ENCODE data around the gene PAOX. TPM values are rescaled to one million over a fixed set of nuclear protein-coding genes. Genes with fewer than 3 reads are reported as not detected.

Gene PAOX
- total RNA-seq, 1 experiment from 2014 or later, result 6.7 TPM

GRCh38 chr10:133388236-133388972 is 9.3 kb downstream of the PAOX start:
- CTCF ChIA-PET, result no interaction called here
- no peak overlapping the region for H3K27ac Mint-ChIP-seq (ENCODE audit: unreplicated experiment)
- H3K36me3 Mint-ChIP-seq (ENCODE audit: insufficient read depth, unreplicated experiment), result peaks cover 12% of the 10 kb centered on the region
- no peaks in the 10 kb centered on the region; the same call in 1 of the 2 replicates for H3K36me3 ChIP-seq (ENCODE audit: control insufficient read depth, insufficient read depth, low read length)
- H3K4me3 Mint-ChIP-seq (ENCODE audit: unreplicated experiment), result no peak overlapping the region
- H3K27me3 Mint-ChIP-seq (ENCODE audit: insufficient read depth, unreplicated experiment), result no peaks in the 10 kb centered on the region
- H3K9me3 Mint-ChIP-seq (ENCODE audit: unreplicated experiment), result no peaks in the 10 kb centered on the region
- POLR2A ChIA-PET, result no interaction called here
- H3K4me3 ChIP-seq (ENCODE audit: low read depth, low read length), result no peak overlapping the region
- peaks cover 8% of the 10 kb centered on the region; the same call in 1 of the 2 replicates for H3K4me1 ChIP-seq
- H3K9me3 ChIP-seq, result no peaks in the 10 kb centered on the region
- H3K4me1 Mint-ChIP-seq (ENCODE audit: low read depth, unreplicated experiment), result no peaks in the 10 kb centered on the region
- peak in 1 of 2 experiments; percentile 21 for DNase-seq
- BruUV-seq (replicated peaks), result no TSS peak
- no peaks in the 10 kb centered on the region for H3K27me3 ChIP-seq (replicated peaks; ENCODE audit: control insufficient read depth, insufficient read depth, low read length)
- intact Hi-C loops (cut with micrococcal nuclease; ENCODE audit: unreplicated experiment), result no loop called here
- TF ChIP-seq, protein P1, sequence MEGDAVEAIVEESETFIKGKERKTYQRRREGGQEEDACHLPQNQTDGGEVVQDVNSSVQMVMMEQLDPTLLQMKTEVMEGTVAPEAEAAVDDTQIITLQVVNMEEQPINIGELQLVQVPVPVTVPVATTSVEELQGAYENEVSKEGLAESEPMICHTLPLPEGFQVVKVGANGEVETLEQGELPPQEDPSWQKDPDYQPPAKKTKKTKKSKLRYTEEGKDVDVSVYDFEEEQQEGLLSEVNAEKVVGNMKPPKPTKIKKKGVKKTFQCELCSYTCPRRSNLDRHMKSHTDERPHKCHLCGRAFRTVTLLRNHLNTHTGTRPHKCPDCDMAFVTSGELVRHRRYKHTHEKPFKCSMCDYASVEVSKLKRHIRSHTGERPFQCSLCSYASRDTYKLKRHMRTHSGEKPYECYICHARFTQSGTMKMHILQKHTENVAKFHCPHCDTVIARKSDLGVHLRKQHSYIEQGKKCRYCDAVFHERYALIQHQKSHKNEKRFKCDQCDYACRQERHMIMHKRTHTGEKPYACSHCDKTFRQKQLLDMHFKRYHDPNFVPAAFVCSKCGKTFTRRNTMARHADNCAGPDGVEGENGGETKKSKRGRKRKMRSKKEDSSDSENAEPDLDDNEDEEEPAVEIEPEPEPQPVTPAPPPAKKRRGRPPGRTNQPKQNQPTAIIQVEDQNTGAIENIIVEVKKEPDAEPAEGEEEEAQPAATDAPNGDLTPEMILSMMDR (IDR thresholded peaks at IDR 0.05; ENCODE audit: insufficient read depth in 1 of 2, low read depth in 1 of 2, low read length in 1 of 2, severe bottlenecking in 1 of 2, unreplicated experiment in 1 of 2), result no peak

DNA sequence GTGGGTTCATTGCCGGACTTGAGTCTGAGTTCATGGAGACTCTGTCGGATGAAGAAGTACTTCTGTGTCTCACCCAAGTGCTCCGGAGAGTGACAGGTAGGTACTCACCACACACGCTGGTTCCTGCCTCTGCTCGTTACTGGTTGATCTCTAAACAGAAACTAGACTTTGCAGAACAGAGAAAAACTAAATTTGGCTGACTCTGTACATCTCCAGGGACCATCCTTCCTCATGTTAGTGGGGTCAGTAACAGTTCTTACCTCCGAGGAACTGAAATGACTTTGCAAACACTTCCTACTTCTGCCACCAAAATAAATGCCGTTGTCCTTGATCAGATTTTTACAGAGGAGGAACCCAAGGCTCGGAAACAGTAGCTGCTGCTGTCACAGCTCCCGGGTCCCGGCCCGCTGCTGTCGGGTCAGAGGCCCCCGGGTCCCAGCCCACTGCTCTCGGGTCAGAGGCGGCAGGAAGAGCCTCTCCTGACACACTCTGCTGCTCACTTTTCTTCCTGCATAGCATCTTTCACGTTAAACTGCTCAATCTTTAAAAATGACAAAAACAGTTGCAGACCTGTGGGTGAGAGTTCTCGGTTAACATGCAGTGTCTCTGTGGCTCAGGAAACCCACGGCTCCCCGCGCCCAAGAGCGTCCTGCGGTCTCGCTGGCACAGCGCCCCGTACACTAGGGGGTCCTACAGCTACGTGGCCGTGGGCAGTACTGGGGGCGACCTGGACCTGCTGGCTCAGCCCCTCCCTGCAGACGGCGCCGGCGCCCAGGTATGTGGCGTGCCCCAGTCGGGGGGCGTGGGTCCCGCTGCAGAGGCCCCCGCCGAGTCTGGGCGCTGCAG is 10.1 kb downstream of the PAOX start:
- TF ChIP-seq, protein P1 (IDR thresholded peaks at IDR 0.05; ENCODE audit: insufficient read depth in 1 of 2, low read depth in 1 of 2, low read length in 1 of 2, severe bottlenecking in 1 of 2, unreplicated experiment in 1 of 2), result no peak
- Mint-ChIP-seq H3K36me3 (ENCODE audit: insufficient read depth, unreplicated experiment) (peaks cover 20% of the 10 kb centered on the region), H3K9me3 (ENCODE audit: unreplicated experiment) (no peaks in the 10 kb centered on the region), H3K27ac (ENCODE audit: unreplicated experiment) (no peak overlapping the region), H3K4me3 (ENCODE audit: unreplicated experiment) (no peak overlapping the region), H3K4me1 (ENCODE audit: low read depth, unreplicated experiment) (no peaks in the 10 kb centered on the region), H3K27me3 (ENCODE audit: insufficient read depth, unreplicated experiment) (no peaks in the 10 kb centered on the region)
- H3K4me1 ChIP-seq, result peaks cover 8% of the 10 kb centered on the region; the same call in 1 of the 2 replicates
- no peaks in the 10 kb centered on the region for H3K9me3 ChIP-seq
- no peaks in the 10 kb centered on the region for H3K27me3 ChIP-seq (replicated peaks; ENCODE audit: control insufficient read depth, insufficient read depth, low read length)
- BruUV-seq (replicated peaks), result no TSS peak
- H3K36me3 ChIP-seq (ENCODE audit: control insufficient read depth, insufficient read depth, low read length), result no peaks in the 10 kb centered on the region; the same call in 1 of the 2 replicates
- no peak overlapping the region for H3K4me3 ChIP-seq (ENCODE audit: low read depth, low read length)
- intact Hi-C loops (cut with micrococcal nuclease; ENCODE audit: unreplicated experiment), result no loop called here
- ChIA-PET POLR2A (no interaction called here), CTCF (no interaction called here)
- peak in 1 of 2 experiments; percentile 25 for DNase-seq

- Mint-ChIP-seq H3K4me3 (ENCODE audit: unreplicated experiment) (no peak overlapping the region), H3K4me1 (ENCODE audit: low read depth, unreplicated experiment) (no peaks in the 10 kb centered on the region), H3K9me3 (ENCODE audit: unreplicated experiment) (no peaks in the 10 kb centered on the region), H3K36me3 (ENCODE audit: insufficient read depth, unreplicated experiment) (peaks cover 27% of the 10 kb centered on the region), H3K27ac (ENCODE audit: unreplicated experiment) (no peak overlapping the region), H3K27me3 (ENCODE audit: insufficient read depth, unreplicated experiment) (no peaks in the 10 kb centered on the region)
- Histone ChIP-seq H3K27me3 (replicated peaks; ENCODE audit: control insufficient read depth, insufficient read depth, low read length) (no peaks in the 10 kb centered on the region), H3K36me3 (ENCODE audit: control insufficient read depth, insufficient read depth, low read length) (no peaks in the 10 kb centered on the region; the same call in 1 of the 2 replicates), H3K4me1 (peaks cover 10% of the 10 kb centered on the region; the same call in 1 of the 2 replicates), H3K9me3 (no peaks in the 10 kb centered on the region), H3K4me3 (ENCODE audit: low read depth, low read length) (no peak overlapping the region)
- TF ChIP-seq, protein P1 (IDR thresholded peaks at IDR 0.05; ENCODE audit: insufficient read depth in 1 of 2, low read depth in 1 of 2, low read length in 1 of 2, severe bottlenecking in 1 of 2, unreplicated experiment in 1 of 2), result no peak
- no TSS peak for BruUV-seq (replicated peaks)
- CTCF ChIA-PET, result no interaction called here
- DNase-seq, result peak in 1 of 2 experiments; percentile 20
- POLR2A ChIA-PET, result no interaction called here
- intact Hi-C loops (cut with micrococcal nuclease; ENCODE audit: unreplicated experiment), result loop anchor here (5.0 kb wide), 1 partner anchor 63 kb away; no protein-coding TSS in a partner anchor
Observed at GRCh38 chr10:133390597-133391248, 11.7 kb downstream of the PAOX start.
